Body of pancreas (tissue), 4 donors: ENCODE results near the gene WDR83.

Experiments
- POLR2A ChIP-seq, 3 donors: fragments of 450-650 bp; IDR thresholded peaks; one replicate each; pipeline ENCODE4 v1.6.1; 2016; ENCODE audit warnings: antibody characterized with exemption in 3 of 3, mild to moderate bottlenecking in 2 of 3
- TF ChIP-seq, protein P1 (sequence below), 7 experiments: fragments of 450-650 bp in 4 of 7; fragments of 200-600 bp in 3 of 7; sonication (generic) in 3 of 7; IDR thresholded peaks; one replicate each; pipeline ENCODE4 v1.5.1; 2016 to 2019; ENCODE audit warnings: antibody characterized with exemption in 7 of 7

DNA sequence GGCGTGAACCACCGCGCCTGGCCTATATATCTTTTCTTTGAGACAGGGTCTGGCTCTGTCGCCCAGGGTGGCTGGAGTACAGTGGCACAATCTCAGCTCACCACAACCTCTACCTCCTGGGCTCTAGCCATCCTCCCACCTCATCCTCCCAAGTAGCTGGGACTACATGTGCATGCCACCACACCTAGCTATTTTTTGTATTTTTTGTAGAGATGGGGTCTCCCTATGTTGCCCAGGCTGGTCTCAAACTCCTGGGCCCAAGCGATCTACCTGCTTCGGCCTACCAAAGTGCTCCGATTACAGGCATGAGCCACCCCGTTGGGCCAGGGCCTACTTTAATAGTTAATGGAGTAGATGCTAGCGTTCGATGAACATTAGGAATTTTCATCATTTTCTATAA is 53.7 kb downstream of the WDR83 start:
- TF ChIP-seq, protein P1, sequence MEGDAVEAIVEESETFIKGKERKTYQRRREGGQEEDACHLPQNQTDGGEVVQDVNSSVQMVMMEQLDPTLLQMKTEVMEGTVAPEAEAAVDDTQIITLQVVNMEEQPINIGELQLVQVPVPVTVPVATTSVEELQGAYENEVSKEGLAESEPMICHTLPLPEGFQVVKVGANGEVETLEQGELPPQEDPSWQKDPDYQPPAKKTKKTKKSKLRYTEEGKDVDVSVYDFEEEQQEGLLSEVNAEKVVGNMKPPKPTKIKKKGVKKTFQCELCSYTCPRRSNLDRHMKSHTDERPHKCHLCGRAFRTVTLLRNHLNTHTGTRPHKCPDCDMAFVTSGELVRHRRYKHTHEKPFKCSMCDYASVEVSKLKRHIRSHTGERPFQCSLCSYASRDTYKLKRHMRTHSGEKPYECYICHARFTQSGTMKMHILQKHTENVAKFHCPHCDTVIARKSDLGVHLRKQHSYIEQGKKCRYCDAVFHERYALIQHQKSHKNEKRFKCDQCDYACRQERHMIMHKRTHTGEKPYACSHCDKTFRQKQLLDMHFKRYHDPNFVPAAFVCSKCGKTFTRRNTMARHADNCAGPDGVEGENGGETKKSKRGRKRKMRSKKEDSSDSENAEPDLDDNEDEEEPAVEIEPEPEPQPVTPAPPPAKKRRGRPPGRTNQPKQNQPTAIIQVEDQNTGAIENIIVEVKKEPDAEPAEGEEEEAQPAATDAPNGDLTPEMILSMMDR (IDR thresholded peaks at IDR 0.05) = no peak
- TF ChIP-seq POLR2A (IDR thresholded peaks at IDR 0.05) = no peak
